Measurements from ENCODE around the gene GFOD1.
"Not testable (repeated sequence)": the region's sequence is repeated elsewhere in the genome, so short reads cannot be mapped to it uniquely, and the experiment has no call there.

GFOD1 gene

DNA sequence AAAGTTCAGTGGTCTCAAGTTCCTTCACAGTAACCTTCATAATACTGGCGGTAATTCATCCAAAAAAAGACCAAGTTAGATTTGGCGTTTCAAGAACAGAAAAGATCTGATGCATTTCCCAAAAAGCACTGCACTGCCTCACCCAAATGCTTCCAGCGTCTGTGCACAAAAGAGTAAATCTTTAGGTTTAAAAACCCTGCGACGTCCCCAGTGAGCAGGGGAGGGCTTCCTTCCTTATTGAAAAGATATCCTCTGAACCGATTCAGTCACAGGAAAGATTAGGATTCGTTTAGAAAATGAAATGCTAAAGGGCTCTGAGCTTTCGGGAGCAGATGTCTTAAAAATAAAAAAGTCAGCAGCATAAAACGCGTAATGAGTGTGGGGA, 159.7 kb downstream of the GFOD1 start:
- FAIRE-seq (no peak), DNase-seq (ENCODE audit: insufficient read length, low spot score) (no peak)
- TF ChIP-seq, protein P1, sequence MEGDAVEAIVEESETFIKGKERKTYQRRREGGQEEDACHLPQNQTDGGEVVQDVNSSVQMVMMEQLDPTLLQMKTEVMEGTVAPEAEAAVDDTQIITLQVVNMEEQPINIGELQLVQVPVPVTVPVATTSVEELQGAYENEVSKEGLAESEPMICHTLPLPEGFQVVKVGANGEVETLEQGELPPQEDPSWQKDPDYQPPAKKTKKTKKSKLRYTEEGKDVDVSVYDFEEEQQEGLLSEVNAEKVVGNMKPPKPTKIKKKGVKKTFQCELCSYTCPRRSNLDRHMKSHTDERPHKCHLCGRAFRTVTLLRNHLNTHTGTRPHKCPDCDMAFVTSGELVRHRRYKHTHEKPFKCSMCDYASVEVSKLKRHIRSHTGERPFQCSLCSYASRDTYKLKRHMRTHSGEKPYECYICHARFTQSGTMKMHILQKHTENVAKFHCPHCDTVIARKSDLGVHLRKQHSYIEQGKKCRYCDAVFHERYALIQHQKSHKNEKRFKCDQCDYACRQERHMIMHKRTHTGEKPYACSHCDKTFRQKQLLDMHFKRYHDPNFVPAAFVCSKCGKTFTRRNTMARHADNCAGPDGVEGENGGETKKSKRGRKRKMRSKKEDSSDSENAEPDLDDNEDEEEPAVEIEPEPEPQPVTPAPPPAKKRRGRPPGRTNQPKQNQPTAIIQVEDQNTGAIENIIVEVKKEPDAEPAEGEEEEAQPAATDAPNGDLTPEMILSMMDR (IDR thresholded peaks at IDR 0.05; ENCODE audit: insufficient read depth, missing control alignments) = no peak

DNA sequence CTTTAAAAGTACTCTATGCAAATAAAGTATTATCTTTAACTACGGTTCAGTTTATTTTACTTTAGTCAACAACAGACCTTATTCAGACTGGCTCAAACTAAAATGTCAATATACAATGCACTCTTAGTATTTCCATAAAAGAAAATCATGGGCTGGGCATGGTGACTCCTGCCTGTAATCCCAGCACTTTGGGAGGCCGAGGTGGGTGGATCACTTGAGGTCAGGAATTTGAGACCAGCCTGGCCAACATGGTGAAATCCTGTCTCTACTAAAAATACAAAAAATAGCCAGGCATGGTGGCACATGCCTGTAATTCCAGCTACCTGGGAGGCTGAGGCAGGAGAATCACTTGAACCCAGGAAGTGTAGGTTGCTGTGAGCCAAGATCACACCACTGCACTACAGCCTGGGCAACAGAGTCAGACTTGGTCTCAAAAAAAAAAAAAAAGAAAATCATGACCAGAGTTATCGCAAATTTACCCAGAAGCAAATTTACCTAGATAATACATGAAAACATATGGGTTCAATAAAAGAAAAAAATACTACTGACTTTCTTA, 161.3 kb downstream of the GFOD1 start:
- DNase-seq (ENCODE audit: insufficient read length, low spot score); FAIRE-seq: not testable (repeated sequence)

DNA sequence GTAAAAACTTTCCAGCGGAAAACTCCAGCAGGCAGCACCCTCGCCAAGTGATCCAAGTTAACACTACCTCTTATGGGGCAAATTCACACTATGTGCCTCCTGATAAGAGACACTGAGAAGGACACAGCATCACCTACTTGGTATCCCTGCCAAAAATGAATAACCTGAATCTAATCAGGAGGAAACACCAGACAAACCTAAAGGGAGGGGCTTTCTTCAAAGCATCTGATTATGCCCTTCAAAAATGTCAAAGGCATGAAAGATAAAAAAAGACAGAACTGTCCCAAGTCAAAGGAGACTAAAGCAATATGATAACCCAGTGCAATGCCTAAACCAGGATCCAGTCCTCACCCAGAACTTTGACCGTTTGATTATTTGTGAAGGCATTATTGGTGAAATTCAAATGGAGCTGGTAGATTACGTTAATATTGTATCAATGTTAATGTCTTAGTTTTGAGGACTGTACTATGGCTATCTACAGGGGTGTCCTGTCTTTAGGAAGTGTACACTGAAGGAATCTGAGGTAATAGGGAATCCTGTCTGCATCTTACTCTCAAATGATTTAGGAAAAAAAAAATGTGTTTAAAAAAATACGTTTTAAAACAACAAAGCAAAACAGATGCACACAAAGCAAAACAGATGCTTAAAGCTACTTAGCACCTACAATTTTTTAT, 167.4 kb downstream of the GFOD1 start:
- FAIRE-seq = no peak
- TF ChIP-seq, protein P1 (IDR thresholded peaks at IDR 0.05; ENCODE audit: insufficient read depth, missing control alignments) = no peak
- no peak for DNase-seq (ENCODE audit: insufficient read length, low spot score)

DNA sequence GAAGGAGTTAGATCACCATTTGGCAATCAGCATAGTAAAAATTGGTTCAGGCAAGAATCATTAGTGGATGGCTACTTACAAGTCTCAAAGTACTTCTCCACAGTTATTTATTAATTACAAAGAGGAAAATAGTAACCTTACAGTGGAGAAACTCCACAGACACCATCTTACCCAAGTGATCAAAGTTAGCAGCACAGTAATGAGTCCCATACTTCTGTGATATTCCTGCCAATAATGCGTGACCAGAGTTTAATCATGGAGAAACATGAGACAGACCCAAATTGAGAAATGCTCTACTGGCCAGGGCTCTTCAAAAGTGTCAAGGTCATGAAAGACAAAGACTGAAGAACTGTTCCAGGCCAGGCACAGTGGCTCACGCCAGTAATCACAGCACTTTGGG, 168.6 kb downstream of the GFOD1 start:
- FAIRE-seq (no peak), DNase-seq (ENCODE audit: insufficient read length, low spot score) (no peak)
- TF ChIP-seq, protein P1 (IDR thresholded peaks at IDR 0.05; ENCODE audit: insufficient read depth, missing control alignments) = no peak

DNA sequence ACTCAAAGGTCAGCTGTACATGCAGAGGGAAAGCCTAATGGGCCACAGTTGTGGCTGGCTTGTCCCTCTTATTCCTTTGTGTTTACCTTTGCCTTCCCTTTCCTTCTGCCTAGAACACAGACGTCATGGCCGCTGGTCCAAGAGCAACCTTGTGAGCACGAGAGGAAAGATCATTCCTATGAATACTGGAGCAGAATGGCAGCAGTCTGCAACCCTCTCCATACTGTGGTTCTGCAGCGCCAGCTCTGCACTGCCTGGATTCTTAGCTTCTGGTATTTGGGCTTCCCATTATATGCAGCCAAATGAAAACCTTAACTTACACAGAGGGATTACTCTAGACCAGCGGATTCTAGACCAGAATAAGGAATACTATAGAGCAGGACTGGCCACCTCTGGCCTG, 171.5 kb downstream of the GFOD1 start:
- DNase-seq (ENCODE audit: insufficient read length, low spot score) (no peak), FAIRE-seq (no peak)
- TF ChIP-seq, protein P1 (IDR thresholded peaks at IDR 0.05; ENCODE audit: insufficient read depth, missing control alignments) = no peak

DNA sequence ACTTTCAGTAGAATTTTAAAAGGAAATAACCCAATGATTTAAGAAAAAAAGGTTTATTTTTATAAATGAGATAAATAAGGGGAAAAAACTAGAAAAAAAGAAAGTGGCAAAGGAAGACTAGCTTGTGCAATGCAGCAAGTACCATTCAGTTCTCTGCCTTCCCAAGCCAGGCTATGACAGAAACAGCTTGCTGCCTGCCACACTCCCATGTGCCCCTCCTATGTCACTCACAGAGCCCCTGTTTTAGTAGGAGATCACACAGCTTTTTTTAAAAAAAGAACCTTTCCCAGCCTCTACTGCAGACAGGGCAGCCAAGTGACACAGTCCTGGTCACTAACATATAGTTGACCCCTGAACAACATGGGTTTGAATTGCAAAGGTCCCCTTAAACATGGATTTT, 172.6 kb downstream of the GFOD1 start:
- FAIRE-seq (no peak), DNase-seq (ENCODE audit: insufficient read length, low spot score) (no peak)
- TF ChIP-seq, protein P1 (IDR thresholded peaks at IDR 0.05; ENCODE audit: insufficient read depth, missing control alignments) = no peak

DNA sequence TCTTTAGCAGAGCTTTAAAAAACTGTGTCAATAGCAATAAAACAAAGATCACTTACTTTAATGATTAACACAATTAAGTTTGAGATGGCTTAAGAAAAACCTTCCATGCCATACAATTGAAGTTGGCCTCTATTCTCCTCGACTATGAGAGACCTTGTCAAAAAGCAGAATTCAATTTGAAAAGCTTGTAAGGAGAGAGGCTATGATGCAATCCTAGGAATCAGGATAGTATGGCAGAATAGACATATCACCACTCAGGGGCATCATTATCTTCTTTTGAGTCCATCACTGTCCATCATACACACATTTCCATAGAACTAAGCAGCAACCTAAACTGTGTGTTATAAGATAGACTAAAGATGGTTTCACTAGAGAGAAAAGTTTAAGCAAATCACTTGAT, 176.2 kb downstream of the GFOD1 start:
- FAIRE-seq = no peak
- TF ChIP-seq, protein P1 (IDR thresholded peaks at IDR 0.05; ENCODE audit: insufficient read depth, missing control alignments) = no peak

More for the DNA sequence above, 176.2 kb downstream of the GFOD1 start:
- no peak for DNase-seq (ENCODE audit: insufficient read length, low spot score)

Measured in D721Med (cell line).